ENCODE results near the gene DBH. TPM values are rescaled to one million over a fixed set of nuclear protein-coding genes. Genes with fewer than 3 reads are reported as not detected.
A peak's percentile ranks its signal among the peaks of the same experiment; 100 is the strongest.

DBH gene
- total and polyA plus RNA-seq, 2 of the 13 experiments (the other 11 are each of a cell fraction or from before 2014, with no cell fraction given): not detected

GRCh38 chr9:133658442-133659431 is 22.6 kb downstream of the DBH start (continued):
- TF ChIP-seq KDM6A (CRISPR knock-in tag; IDR thresholded peaks at IDR 0.05; ENCODE audit: low read depth) (0 out of 2 replicates have a peak, but pooled peaks have one; percentile 22), MIER3 (CRISPR knock-in tag; IDR thresholded peaks at IDR 0.05; ENCODE audit: borderline replicate concordance) (peak; percentile 86; the same call in 1 of the 2 replicates), POLR2AphosphoS5 (IDR thresholded peaks at IDR 0.05; ENCODE audit: low read depth, low read length) (peak; percentile 36; the same call in 1 of the 2 replicates), PAXIP1 (CRISPR knock-in tag; conservative IDR thresholded peaks at IDR 0.05) (peak; percentile 88), CENPBD1 (CRISPR knock-in tag; IDR thresholded peaks at IDR 0.05; ENCODE audit: borderline replicate concordance, low read depth) (peak; percentile 84; the same call in 1 of the 2 replicates), ZBTB7B (CRISPR knock-in tag; IDR thresholded peaks at IDR 0.05) (peak; percentile 92), MZF1 (CRISPR knock-in tag; IDR thresholded peaks at IDR 0.05; ENCODE audit: borderline replicate concordance) (0 out of 2 replicates have a peak, but pooled peaks have one; percentile 8), ZNF451 (CRISPR knock-in tag; IDR thresholded peaks at IDR 0.05) (peak; percentile 64; the same call in 1 of the 2 replicates), RARA (CRISPR knock-in tag; IDR thresholded peaks at IDR 0.05) (peak; percentile 83), ZNF850 (CRISPR knock-in tag; conservative IDR thresholded peaks at IDR 0.05) (0 out of 2 replicates have a peak, but pooled peaks have one; percentile 29), ZNF792 (CRISPR knock-in tag; IDR thresholded peaks at IDR 0.05) (peak; percentile 84; the same call in 1 of the 2 replicates), ELF1 (CRISPR knock-in tag; IDR thresholded peaks at IDR 0.05) (peak; percentile 41; the same call in 1 of the 2 replicates), TEAD3 (CRISPR knock-in tag; optimal IDR thresholded peaks at IDR 0.05; ENCODE audit: borderline replicate concordance) (peak; percentile 67), SNAPC5 (CRISPR knock-in tag; IDR thresholded peaks at IDR 0.05; ENCODE audit: borderline replicate concordance) (peak; percentile 19; the same call in 1 of the 2 replicates), KLF16 (CRISPR knock-in tag; IDR thresholded peaks at IDR 0.05) (peak in 1 of 2 experiments; percentile 74; a peak in 2 of 4 replicates), ZNF713 (CRISPR knock-in tag; IDR thresholded peaks at IDR 0.05) (no peak), ZNF280D (CRISPR knock-in tag; IDR thresholded peaks at IDR 0.05) (peak; percentile 56; the same call in 1 of the 2 replicates), ZEB1 (IDR thresholded peaks at IDR 0.05; ENCODE audit: insufficient replicate concordance, low read depth) (no peak), ARNTL (CRISPR knock-in tag; IDR thresholded peaks at IDR 0.05) (peak; percentile 37; the same call in 1 of the 2 replicates), ZSCAN21 (CRISPR knock-in tag; IDR thresholded peaks at IDR 0.05; ENCODE audit: borderline replicate concordance) (peak; percentile 70; the same call in 1 of the 2 replicates)

All from HepG2 (cell line).